GM13977 (cell line): Measurements from ENCODE around the gene VN1R5.
"Not testable (repeated sequence)": the region's sequence is repeated elsewhere in the genome, so short reads cannot be mapped to it uniquely, and the experiment has no call there.

ENCODE experiments used
- DNase-seq: peaks from one replicate; pipeline ENCODE4 v3.0.0; 2012; ENCODE audit warnings: low spot score
- CTCF ChIP-seq: IDR thresholded peaks from 2 replicates; pipeline ENCODE4 v1.5.1; 2012; ENCODE audit warnings: mild to moderate bottlenecking, control low read depth; ENCODE audit not compliant: insufficient read depth; ENCODE audit errors: extremely low read depth, missing control alignments
- in situ Hi-C: fragments of 300-500 bp; cut with MboI; formaldehyde crosslinking; loops from one replicate; pipeline ENCODE4 v1.12.0; 2022; ENCODE audit warnings: low sequenced_read_pairs, low pct_unique_long_range_greater_than_20kb, mixed read lengths, inconsistent platforms; ENCODE audit not compliant: unreplicated experiment

VN1R5 gene

GRCh38 chr1:247288341-247288740, 32.5 kb downstream of the VN1R5 start:
- DNase-seq, result no peak
- TF ChIP-seq CTCF, result no peak
- in situ Hi-C loops, result no loop called here

DNA sequence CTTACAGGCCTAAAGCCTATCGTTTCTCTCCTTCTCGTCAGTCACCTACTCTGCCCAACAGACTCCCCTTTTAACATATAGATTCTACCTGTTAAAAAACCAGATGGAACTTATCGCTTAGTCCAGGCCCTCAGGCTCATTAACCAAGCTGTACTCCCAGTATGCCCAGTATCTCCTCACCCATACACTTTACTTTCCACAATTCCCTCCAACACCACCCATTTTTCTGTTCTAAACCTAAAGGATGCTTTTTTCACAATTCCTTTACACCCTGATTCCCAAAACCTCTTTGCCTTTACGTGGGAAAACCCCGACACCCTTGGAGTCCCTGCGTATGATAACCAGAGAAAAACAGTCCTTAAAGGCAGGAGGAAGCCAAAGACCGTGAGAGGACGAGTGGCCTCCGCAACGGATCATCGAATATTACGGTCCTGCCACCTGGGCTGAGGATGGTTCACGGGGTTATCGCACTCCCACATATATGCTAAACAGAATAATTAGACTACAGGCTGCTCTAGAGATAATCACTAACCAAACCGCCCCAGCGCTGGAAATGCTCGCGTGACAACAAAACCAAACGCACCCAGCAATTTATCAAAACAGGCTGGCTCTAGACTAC, 33.5 kb downstream of the VN1R5 start:
- DNase-seq, in situ Hi-C loops: not testable (repeated sequence)

- in situ Hi-C loops, result no loop called here
- DNase-seq, result no peak
- TF ChIP-seq CTCF, result no peak
These were observed 34.7 kb downstream of the VN1R5 start for GRCh38 chr1:247290576-247290975.

GRCh38 chr1:247291161-247291560, 35.3 kb downstream of the VN1R5 start:
- in situ Hi-C loops, result no loop called here
- TF ChIP-seq CTCF, result no peak
- no peak for DNase-seq

- in situ Hi-C loops, result no loop called here
- DNase-seq, result no peak
- no peak for TF ChIP-seq CTCF
These were observed 36.1 kb downstream of the VN1R5 start for GRCh38 chr1:247291833-247292561.

- TF ChIP-seq CTCF, result no peak
- DNase-seq, result no peak
- in situ Hi-C loops, result no loop called here
These were observed 37.2 kb downstream of the VN1R5 start for GRCh38 chr1:247293047-247293446.

DNA sequence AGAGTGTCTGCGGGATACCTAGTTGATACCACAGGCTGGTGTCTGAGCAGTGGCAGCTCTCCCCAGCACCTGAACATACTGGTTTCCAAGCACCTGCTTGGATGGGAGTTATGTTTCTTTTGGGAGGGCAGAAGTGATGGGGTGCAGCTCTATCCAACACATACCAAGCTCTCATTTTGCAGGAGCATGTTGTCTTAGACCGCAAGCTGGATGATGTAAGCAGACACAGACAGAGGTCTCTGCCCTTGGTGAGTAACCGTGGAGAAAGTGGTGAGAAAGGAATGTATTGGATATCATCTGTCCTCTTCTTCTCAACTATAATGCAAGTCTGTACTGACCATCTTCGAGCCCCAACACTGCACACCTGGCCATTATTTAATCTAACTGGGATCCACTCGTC, 38.4 kb downstream of the VN1R5 start:
- DNase-seq, result no peak
- in situ Hi-C loops, result no loop called here
- TF ChIP-seq CTCF, result no peak
